Activated CD8-positive, alpha-beta memory T cell treated with anti-CD3 and anti-CD28 coated beads for 4 hours (primary cell): ENCODE measurements around the gene PACSIN1.
A peak's percentile ranks its signal among the peaks of the same experiment; 100 is the strongest.

Source experiments
- DNase-seq, 2 donors: peaks; one replicate each; pipeline ENCODE4 v3.0.0-alpha.2; 2020; ENCODE audit warnings: low read depth in 2 of 2

The PACSIN1 gene, protein sequence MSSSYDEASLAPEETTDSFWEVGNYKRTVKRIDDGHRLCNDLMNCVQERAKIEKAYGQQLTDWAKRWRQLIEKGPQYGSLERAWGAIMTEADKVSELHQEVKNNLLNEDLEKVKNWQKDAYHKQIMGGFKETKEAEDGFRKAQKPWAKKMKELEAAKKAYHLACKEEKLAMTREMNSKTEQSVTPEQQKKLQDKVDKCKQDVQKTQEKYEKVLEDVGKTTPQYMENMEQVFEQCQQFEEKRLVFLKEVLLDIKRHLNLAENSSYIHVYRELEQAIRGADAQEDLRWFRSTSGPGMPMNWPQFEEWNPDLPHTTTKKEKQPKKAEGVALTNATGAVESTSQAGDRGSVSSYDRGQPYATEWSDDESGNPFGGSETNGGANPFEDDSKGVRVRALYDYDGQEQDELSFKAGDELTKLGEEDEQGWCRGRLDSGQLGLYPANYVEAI

DNA sequence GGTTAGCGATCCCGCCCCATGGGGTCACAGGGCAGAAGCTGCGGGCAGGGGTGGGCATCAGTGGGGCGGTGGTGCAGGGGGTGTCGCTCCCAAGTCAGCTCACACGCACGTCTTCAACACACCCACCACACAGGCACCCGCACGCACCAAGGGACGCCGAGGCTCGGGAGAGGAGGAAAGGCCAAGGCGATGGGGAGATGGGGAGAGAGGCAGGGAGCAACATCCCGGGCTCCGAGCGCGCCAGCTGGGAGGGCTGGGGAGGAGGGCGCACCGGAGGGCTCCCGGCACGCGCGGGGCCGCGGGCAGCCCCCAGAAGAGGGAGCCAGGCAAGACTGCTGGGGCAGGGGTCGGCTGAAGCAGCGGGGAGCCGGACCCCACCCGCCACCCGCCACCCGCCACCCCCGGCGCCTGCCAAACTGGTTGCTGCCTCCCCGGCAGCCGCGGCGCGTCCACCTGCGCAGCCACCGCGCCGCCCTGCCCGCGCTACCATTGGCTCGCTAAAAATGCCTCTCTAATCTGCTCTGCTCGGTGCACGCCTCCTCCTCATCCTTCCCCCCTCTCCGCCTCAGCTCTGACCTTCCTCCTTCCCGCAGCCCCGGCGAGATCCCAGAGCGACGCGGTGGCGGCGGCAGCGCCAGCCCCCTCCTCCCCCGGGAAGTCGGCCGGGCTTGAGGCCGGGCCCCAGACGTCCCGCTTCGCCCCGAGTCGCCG, at the start of gene PACSIN1:
Gene PACSIN1 (plus strand): TSS at position 546 of the 711 bp plus-strand sequence. CDS start 60,230 bp downstream, outside the sequence.
- DNase-seq = no peak

DNA sequence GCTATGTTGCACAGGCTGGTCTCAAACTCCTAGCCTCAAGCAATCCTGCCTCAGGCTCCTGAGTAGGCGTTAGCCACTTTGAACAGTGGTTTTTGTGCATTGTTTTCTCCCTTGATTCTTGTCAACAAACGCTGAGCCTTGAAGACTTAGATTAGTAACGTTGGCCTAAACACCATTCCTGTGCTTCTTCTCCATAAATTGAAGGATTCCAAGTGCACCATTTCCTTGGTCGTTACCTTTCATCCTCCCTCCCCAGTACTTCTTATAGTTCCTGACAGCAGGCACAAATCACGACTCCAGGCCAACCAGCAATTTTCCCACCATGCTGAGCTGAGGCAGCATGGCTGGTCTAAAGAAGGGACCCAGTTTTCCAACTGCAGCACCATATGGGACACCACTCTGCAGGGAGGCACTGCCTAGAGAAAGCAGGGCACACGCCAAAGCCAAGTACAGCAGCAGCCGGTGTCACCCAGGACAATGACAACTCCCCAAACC, 49.0 kb upstream of the PACSIN1 start:
- no peak for DNase-seq

DNA sequence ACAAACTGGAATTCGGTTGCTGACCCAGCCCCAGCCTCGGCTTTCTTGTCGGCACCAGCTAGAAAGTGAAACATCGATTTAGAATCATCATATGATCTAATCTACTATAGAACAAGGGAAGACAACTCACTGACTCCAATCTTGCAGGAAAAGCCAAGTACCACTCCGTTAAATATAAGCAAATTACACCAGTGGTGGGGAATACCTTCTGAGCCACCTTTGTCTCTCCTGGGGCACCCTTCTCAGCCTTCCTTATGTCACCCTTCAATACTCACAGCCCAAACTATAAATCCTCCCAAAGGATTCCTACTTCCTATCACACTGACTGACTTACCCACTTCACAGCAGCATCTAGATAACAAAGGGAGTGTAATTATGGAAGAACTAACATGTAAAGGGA, 47.5 kb upstream of the PACSIN1 start:
- no peak for DNase-seq

DNA sequence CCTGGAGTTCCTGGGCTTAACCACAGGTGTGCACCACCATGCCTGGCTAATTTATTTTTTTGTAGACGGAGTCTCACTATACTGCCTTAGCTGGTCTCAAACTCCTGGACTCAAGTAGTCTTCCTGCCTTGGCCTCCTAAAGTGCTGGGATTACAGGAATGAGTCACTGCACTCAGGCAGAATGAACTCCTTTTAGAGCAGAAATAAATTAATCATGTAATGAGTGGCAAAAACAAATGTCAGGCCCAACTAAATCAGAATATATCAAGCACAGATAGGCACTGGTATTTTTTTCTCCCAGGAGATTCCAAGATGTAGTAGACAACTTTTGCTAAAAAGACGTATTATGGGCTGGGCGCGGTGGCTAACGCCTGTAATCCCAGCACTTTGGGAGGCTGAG, 42.6 kb upstream of the PACSIN1 start:
- DNase-seq = no peak

DNA sequence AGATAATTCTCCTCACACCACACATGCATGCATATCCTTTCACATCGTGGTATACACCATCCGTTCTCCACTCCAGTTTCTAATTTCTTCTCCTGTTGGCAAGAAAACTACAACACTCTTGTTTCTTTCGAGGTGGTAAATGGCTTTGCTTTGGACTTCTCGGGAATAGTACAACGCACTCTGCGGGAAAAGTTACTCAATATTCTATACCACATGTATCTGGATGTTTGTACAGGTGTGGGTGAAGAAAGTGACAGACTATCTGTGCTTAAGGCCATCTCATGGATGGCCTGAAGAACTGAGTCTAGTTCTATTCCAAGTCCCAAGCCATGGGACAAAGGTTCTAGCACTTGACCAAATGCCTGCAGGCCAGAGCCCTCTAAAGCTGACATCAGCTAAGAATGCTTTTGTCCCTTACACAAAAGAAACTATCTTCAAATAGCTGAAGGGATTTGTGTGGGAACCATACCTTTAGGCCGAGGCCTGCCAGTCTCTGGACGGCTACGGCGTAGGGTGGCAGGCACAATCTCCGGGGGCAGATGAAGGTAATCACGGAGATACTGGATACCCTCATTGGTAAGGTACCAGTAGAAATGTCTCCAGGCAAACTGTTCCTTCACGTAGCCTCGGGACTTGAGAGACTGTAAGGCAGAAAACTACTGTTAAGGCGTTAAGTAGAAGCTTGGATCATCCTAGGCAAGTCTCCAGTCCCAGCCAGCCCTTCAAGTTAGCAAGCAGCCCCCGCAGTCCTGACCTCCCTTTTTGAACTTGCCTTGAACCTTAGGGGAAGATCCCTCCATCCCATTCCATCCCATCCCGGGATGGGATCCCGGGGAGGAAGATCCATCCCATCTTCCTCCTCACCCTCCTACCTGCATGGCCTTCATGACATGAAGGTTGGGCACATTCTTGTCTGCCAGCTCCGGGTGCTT, 41.4 kb upstream of the PACSIN1 start:
- DNase-seq = no peak

DNA sequence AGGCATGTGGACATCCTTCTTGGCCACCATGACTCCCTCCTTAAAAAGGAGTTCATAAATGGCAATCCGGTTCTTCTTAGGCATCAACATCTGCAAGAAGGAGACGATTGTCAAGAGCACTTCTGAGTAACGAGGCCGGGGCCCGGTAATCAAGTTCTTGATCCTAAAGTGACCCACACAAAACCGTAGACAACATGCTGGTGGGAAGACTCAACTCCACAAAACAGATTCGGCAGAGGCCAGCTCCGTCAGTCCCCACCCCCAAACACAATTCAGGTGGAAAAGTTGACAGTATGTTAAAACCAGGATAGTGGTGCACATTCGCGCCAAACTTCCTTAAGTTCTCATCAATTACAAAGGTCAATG, 40.8 kb upstream of the PACSIN1 start:
- no peak for DNase-seq

DNA sequence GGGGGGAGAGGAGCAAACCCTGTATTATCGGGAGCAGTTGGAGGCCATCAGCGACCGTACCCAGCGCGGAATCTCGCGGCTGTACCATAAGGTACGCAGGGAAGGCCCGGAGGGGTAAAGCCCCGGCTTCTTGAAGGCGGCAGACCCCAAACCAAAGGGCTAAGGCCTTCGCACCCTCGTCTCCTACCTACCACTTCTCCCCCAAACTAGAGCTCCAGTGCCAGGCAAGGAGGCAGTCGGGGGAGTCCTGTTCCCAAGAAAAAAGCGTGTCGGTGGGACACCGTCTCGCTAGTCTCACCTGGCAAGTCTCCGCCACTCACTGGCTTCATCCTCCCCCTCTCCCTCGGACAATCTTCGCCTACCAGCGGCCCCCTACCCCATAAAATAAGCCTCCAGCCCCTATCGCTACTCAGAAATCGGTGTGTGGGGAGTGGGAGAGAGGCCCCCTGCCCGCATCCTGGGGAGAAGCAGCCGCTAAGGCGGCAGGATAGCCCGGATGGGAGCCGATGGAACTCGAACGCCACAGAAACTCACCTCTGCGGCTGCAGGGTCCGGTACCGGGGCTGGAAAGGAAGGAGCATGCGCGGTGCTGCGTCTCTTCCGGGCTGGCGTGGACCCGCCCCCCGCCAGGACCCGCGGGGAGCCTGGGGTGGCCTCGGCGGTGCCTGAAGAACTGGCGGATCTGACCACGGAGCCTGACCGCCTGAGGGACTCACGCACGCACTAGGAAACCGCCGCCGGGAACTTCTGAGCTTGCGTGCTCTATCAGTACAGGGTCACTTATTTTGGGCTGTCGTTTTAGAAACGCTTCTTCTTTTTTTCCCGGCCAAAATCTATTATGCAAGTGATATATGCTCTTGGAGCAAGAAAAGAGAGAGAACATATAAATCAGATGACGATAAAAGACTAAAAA, 40.1 kb upstream of the PACSIN1 start, which contains the start of gene RPS10:
Gene RPS10 (minus strand): TSS at position 572 of the 913 bp plus-strand sequence. CDS start 848 bp downstream, outside the sequence.
- DNase-seq = peak; percentile 80 to 85

DNA sequence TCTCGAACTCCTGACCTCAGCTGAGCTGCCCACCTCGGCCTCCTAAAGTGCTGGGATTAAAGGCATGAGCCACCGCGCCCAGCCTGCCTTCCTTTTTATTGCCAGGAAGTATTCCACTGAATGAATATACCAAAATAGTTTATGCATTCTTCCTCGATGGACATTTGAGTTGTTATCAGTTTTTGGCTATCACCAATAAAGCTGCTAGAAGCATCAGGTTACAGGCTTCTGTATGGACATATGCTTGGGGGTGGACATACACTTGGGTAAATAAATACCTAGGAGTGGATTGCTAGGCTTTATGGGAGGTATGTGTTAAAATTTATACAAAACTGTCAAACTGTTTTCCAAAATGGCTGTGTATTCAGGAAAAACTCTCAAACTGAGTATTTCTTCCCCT, 30.0 kb upstream of the PACSIN1 start:
- no peak for DNase-seq

DNA sequence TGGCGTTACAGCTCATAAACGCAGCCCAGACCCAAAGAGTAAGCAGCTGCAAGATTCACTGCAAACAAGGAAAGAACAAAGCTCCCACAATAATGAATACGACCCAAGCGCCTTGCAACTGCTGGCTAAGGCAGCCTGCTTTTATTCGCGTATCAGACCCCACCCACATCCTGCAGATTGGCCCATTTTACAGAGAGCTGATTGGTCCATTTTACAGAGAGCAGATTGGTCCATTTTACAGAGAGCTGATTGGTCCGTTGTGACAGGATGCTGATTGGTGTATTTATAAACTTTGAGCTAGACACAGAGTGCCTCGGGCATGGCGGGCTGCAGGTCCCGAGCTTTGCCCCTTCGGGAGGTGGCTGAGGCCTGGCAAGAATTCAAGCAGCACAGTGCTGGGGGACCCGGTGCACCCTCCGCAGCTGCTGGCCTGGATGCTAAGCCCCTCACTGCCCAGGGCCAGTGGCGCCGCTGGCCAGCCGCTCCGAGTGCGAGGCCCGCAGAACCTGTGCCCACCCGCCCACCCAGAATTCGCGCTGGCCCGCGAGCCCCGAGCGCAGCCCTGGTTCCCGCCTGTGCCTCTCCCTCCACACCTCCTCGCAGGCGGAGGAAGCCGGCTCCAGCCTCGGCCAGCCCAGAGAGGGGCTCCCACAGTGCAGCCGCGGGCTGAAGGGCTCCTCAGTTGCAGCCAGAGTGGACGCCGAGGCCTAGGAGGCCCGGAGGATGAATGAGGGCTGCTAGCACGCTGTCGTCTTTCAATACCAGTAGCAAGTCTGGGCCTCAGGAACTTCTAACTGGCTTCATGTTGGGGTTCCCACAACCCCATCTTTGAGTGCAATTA, 28.9 kb upstream of the PACSIN1 start:
- no peak for DNase-seq

DNA sequence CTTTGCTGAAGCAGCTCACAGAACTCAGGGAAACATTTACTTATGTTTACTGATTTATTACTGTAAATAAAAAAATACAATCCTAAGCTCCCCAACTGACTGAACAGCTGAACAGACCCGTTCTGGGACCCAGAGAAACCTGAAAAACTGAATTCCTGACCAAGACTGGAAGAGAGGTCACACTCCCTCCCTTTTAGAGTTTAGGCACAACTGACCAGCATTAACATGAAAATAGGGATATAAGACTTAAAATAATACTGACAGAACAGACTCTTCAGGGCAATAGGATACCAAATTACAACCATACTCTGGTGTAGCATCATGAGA, 28.3 kb upstream of the PACSIN1 start:
- no peak for DNase-seq

DNA sequence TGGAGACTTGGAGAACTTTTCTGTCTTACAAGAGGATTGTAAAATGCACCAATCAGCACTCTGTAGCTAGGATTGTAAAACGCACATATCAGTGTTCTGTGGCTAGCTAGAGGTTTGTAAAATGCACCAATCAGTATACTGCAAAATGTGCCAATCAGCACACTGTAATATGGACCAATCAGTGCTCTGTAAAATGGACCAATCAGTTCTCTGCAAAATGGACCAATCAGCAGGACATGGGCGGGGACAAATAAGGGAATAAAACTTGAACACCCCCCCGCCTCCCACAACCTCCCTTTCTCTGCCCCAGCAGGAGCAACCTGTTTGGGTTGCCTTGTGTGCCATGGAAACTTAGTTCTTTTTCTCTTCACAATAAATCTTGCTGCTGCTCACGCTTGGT, 27.2 kb upstream of the PACSIN1 start:
- no peak for DNase-seq

DNA sequence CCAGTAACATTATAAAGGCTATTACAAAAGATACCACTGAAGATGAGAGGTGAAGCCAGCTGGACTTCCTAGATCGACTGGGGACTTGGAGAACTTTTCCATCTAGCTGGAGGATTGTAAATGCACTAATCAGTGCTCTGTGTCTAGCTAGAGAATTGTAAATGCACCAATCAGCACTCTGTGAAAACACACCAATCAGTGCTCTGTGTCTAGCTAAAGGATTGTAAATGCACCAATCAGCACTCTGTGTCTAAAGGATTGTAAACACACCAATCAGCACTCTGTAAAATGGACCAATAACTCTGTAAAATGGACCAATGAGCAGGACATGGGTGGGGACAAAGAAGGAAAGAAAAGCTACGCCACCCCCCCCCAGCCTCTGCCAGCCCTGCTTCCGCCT, 26.4 kb upstream of the PACSIN1 start:
- no peak for DNase-seq

DNA sequence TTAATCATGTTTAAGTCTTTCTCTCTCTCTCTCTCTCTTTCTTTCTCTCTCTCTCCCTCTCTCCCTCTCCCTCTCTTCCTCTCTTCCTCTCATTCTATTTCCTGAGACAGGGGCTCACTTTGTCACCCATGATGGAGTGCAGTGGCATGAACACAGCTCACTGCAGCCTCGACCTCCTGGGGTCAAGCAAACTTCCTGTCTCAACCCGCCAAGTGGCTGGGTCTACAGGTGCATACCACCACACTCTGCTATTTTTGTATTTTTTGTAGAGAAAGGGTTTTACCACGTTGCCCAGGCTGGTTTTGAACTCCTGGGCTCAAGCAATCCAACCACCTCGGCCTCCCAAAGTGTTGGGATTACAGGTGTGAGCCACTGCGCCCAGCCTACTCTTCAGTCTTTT, 24.4 kb upstream of the PACSIN1 start:
- DNase-seq = no peak

DNA sequence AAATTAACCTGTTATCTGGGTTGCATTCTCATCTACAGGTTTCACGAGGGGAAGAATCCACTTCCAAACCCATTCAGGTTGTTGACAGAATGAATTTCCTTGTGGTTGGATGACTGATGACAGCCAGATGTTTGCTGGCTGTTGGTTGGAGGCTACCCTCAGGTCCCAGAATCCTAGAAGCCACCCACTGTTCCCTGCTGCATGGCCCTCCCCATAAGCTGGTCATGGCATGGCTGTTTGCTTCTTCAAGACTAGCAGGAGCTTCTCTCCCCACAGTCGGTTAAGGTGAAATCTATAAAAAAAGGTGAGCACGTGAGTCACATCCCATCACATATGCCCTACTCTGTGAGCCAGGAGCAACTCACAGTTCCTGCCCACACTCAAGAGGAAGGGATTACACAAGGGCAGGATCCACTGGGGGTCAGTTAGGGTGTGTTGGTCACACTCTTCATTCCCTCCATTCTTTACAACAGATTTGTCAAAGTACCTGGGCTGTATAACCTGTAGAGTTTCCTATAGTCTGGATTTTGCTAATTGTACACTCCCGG, 20.5 kb upstream of the PACSIN1 start:
- DNase-seq = no peak

DNA sequence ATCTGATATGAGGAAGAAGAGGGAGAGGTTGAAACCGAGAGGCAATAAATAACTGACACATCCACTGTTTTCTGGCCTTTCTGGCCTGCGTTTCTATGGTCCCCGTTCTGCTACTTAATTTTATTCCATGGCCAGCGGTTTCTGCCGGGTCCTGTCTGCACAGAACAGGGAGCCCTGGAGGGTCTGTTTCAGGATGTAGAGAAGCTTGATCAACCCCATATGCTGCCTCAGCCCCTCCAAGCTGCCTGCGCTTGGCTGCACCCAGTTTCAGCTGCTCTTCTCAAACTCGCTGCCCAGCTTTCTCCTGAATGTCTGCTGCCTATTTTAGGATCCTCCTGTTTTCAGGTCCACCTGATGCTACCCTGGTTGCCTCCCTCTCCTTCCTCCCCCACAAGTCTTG, 18.5 kb upstream of the PACSIN1 start:
- DNase-seq = no peak

DNA sequence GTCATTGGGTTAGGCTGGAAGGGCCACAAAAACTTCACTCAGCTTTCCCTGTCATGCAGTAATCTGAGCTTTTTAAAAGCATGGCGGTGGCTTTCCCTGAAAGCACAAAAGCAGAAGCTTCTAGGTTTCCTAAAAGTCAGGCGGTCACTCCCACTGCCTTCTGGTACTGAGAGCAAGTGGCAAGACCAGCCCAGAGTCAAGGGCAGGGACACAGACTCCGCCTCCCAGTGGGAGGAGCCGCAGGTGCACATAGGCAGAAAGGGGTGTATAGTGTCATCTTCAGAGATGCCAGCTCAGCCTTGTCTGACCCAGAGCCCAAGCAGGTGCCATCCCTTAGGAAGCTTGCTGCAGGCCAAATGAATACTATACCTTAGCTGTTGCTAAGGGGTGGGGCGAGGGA, 18.0 kb upstream of the PACSIN1 start:
- no peak for DNase-seq

DNA sequence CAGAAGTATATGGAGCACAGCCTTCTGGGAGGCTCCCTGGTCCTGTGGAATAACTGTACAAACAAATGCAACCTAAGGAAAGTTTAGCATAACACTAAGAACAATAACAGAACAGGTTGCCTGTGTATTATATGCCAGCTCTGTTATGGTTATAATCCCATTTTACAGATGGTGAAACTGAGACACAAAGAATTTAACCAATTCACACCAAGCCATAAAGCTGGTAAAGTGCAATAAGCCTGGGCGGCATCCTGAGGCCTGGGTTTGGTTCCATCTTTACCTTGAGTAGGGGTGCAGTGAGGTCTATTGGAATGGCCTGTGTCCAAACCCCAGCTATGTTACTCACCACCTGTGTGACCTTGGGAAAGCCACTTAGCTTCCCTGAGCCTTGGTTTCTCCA, 14.7 kb upstream of the PACSIN1 start:
- no peak for DNase-seq

DNA sequence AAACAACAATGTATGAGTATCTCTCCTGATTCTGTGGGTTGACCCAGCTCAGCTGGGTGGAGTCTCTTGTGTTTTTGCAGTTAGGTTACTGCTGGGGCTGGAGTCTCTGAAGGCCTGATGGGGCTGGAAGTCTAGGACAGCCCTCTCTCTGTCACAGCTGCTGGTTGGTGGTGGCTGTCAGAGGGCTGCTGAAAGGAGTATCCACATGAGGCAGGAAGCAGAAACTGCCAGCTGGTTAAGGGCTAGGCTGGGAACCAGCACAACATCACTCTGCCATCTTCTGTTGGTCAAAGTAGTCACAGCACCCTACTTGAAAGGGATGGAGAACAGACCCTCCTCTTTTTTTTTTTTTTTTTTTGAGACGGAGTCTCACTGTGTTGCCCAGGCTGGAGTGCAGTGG, 10.0 kb upstream of the PACSIN1 start:
- no peak for DNase-seq

DNA sequence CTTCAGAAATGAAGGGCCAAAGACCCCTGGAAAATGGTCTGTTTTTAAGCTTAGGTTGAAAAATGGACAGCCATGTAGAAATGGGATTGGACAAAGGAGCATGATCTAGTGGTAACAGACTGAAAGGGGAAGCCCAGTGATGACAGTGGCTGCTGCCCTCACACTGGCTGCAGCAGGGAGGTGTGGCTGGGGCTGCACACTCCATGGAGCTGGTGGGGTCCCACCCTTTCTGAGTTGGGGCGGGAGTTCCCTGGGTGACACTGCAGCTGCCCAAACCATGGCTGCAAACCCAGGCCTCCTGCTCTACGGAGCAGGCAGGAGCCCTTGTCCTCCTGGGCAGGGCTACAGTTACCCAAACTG, 8.5 kb upstream of the PACSIN1 start:
- no peak for DNase-seq
